H1 (cell line): ENCODE measurements around the gene PCDHB13. TPM values are rescaled to one million over a fixed set of nuclear protein-coding genes. Genes with fewer than 3 reads are reported as not detected.
"Not testable (repeated sequence)": the region's sequence is repeated elsewhere in the genome, so short reads cannot be mapped to it uniquely, and the experiment has no call there.

Source experiments
- CTCF ChIA-PET: fragments of 300-600 bp; sonication (Branson Sonifier 250); formaldehyde crosslinking; loops from one replicate; lab custom pipeline; 2021; ENCODE audit not compliant: partially characterized antibody; lab: Charles Lee
- POLR2A ChIA-PET: fragments of 300-600 bp; sonication (Branson Sonifier 250); formaldehyde crosslinking; loops from one replicate; lab custom pipeline; 2021; ENCODE audit warnings: inconsistent platforms; ENCODE audit not compliant: partially characterized antibody; lab: Charles Lee
- DNase-seq, 2 experiments: peaks; one replicate each; pipeline versions ENCODE4 v3.0.0 to v3.0.0-alpha.2; 2010 to 2022; ENCODE audit warnings: low spot score in 2 of 2, low read depth in 1 of 2, mixed read lengths in 1 of 2
- FAIRE-seq: peaks from 2 replicates; lab custom pipeline; 2011; peaks lifted over from hg19 to GRCh38; lab: Jason Lieb, UNC
- H2AFZ ChIP-seq: 2 replicates; pipeline ENCODE4 v1.8.1; 2012; ENCODE audit warnings: low read length, inconsistent platforms
- H2AK5ac ChIP-seq: 2 replicates; pipeline ENCODE4 v1.6.1; 2013; ENCODE audit warnings: low read depth, low read length
- H2BK120ac ChIP-seq: replicated peaks from 2 replicates; pipeline ENCODE3; 2013; ENCODE audit warnings: low read depth, low read length, inconsistent platforms
- H2BK12ac ChIP-seq: 2 replicates; pipeline ENCODE4 v1.6.1; 2013; ENCODE audit warnings: low read depth, low read length
- H2BK15ac ChIP-seq: 2 replicates; pipeline ENCODE4 v1.6.1; 2013; ENCODE audit warnings: low read length
- H2BK20ac ChIP-seq: 2 replicates; pipeline ENCODE4 v1.6.1; 2013; ENCODE audit warnings: low read length
- H2BK5ac ChIP-seq: 2 replicates; pipeline ENCODE4 v1.6.1; 2013; ENCODE audit warnings: low read depth, low read length
- H3K14ac ChIP-seq: 2 replicates; pipeline ENCODE4 v1.6.1; 2013; ENCODE audit warnings: inconsistent platforms; ENCODE audit not compliant: insufficient read length
- H3K18ac ChIP-seq: 2 replicates; pipeline ENCODE4 v1.6.1; 2013; ENCODE audit warnings: low read length; ENCODE audit errors: extremely low read depth
- H3K23ac ChIP-seq: 2 replicates; pipeline ENCODE4 v1.6.1; 2013; ENCODE audit warnings: inconsistent platforms; ENCODE audit not compliant: insufficient read length
- H3K23me2 ChIP-seq: 2 replicates; pipeline ENCODE4 v1.6.1; 2013; ENCODE audit warnings: low read depth, low read length
- H3K27ac ChIP-seq: 2 replicates; pipeline ENCODE4 v1.6.1; 2011; ENCODE audit warnings: low read depth, low read length, inconsistent platforms
- H3K27me3 ChIP-seq, 4 experiments: replicated peaks in 1 of 4; 1 replicate in 1 of 4; 2 replicates in 3 of 4; pipeline versions ENCODE4 v1.6.1 to v1.8.1; 2011 to 2013; ENCODE audit warnings: low read length in 3 of 4, mild to moderate bottlenecking in 3 of 4, inconsistent platforms in 2 of 4, mixed read lengths in 2 of 4, moderate library complexity in 1 of 4; ENCODE audit not compliant: control insufficient read depth in 3 of 4, insufficient read depth in 3 of 4; ENCODE audit errors: extremely low read depth in 1 of 4
- H3K36me3 ChIP-seq, 4 experiments: 2 replicates each; pipeline versions ENCODE4 v1.6.1 to v1.8.1; 2011 to 2013; ENCODE audit warnings: mild to moderate bottlenecking in 4 of 4, low read length in 3 of 4, moderate library complexity in 2 of 4, control low read depth in 1 of 4, inconsistent platforms in 1 of 4; ENCODE audit not compliant: insufficient read depth in 4 of 4, control insufficient read depth in 2 of 4
- H3K4ac ChIP-seq: replicated peaks from 2 replicates; pipeline ENCODE3; 2013; ENCODE audit warnings: low read length, low read depth, mixed read lengths, inconsistent platforms; ENCODE audit not compliant: insufficient read length
- H3K4me1 ChIP-seq, 4 experiments: replicated peaks in 1 of 4; 1 replicate in 1 of 4; 2 replicates in 3 of 4; pipeline versions ENCODE4 v1.6.1 to v1.8.1; 2011 to 2013; ENCODE audit warnings: low read length in 3 of 4, inconsistent platforms in 2 of 4, mixed read lengths in 1 of 4; ENCODE audit not compliant: insufficient read depth in 4 of 4, control insufficient read depth in 3 of 4
- H3K4me2 ChIP-seq, 2 experiments: 2 replicates each; pipeline versions ENCODE4 v1.6.1 to v1.8.1; 2011 to 2013; ENCODE audit warnings: low read depth in 2 of 2, low read length in 2 of 2, control low read depth in 1 of 2, inconsistent platforms in 1 of 2, mild to moderate bottlenecking in 1 of 2; ENCODE audit not compliant: insufficient read depth in 1 of 2
- H3K4me3 ChIP-seq, 4 experiments: fragments of 200-600, 300-600 bp in 1 of 4; sonication (generic), shearing (Covaris generic), sonication (Bioruptor Twin) in 1 of 4; 2 replicates each; pipeline versions ENCODE4 v1.5.1 to v1.8.1; 2011 to 2016; ENCODE audit warnings: low read length in 4 of 4, low read depth in 3 of 4, control low read depth in 2 of 4, inconsistent platforms in 2 of 4, mild to moderate bottlenecking in 2 of 4, mixed read lengths in 1 of 4, moderate library complexity in 1 of 4; ENCODE audit not compliant: insufficient read depth in 2 of 4; ENCODE audit errors: extremely low read depth in 1 of 4
- H3K56ac ChIP-seq: replicated peaks from 2 replicates; pipeline ENCODE3; 2013; ENCODE audit warnings: low read depth, mild to moderate bottlenecking, mixed read lengths, low read length, inconsistent platforms; ENCODE audit not compliant: insufficient read length
- H3K79me1 ChIP-seq: 2 replicates; pipeline ENCODE4 v1.6.1; 2013; ENCODE audit warnings: low read depth, low read length, control low read depth
- H3K79me2 ChIP-seq, 2 experiments: 2 replicates each; pipeline versions ENCODE4 v1.6.1 to v1.8.1; 2012 to 2013; ENCODE audit warnings: low read length in 2 of 2, mild to moderate bottlenecking in 2 of 2, inconsistent platforms in 1 of 2; ENCODE audit not compliant: insufficient read depth in 2 of 2, control insufficient read depth in 1 of 2
- H3K9ac ChIP-seq, 4 experiments: replicated peaks in 1 of 4; 1 replicate in 1 of 4; 2 replicates in 3 of 4; pipeline versions ENCODE4 v1.6.1 to v1.8.1; 2011 to 2013; ENCODE audit warnings: low read depth in 3 of 4, low read length in 3 of 4, control low read depth in 2 of 4, mild to moderate bottlenecking in 2 of 4, moderate library complexity in 2 of 4, inconsistent platforms in 1 of 4; ENCODE audit errors: extremely low read depth in 1 of 4
- H3K9me3 ChIP-seq, 2 experiments: 2 replicates each; pipeline versions ENCODE4 v1.6.1 to v1.8.1; 2012 to 2013; ENCODE audit warnings: mild to moderate bottlenecking in 2 of 2, moderate library complexity in 2 of 2, control low read depth in 1 of 2, inconsistent platforms in 1 of 2, low read depth in 1 of 2, low read length in 1 of 2, mixed read lengths in 1 of 2; ENCODE audit not compliant: insufficient read depth in 2 of 2
- H4K20me1 ChIP-seq, 2 experiments: replicated peaks in 1 of 2; 2 replicates each; pipeline versions ENCODE3 to v1.8.1; 2011 to 2013; ENCODE audit warnings: inconsistent platforms in 2 of 2, low read length in 2 of 2, mild to moderate bottlenecking in 1 of 2; ENCODE audit not compliant: insufficient read depth in 2 of 2, control insufficient read depth in 1 of 2
- H4K5ac ChIP-seq: 2 replicates; pipeline ENCODE4 v1.6.1; 2013; ENCODE audit warnings: low read length, low read depth, mixed read lengths, inconsistent platforms; ENCODE audit not compliant: insufficient read length
- H4K8ac ChIP-seq: 2 replicates; pipeline ENCODE4 v1.8.0; 2013; ENCODE audit warnings: mild to moderate bottlenecking, moderate library complexity, low read length, inconsistent platforms; ENCODE audit not compliant: insufficient read depth; ENCODE audit errors: extremely low read depth
- H4K91ac ChIP-seq: replicated peaks from 2 replicates; pipeline ENCODE3; 2013; ENCODE audit warnings: low read length, mixed read lengths, inconsistent platforms; ENCODE audit not compliant: insufficient read length
- WGBS, 2 experiments: shearing (Covaris generic) in 1 of 2; methylation state at CpG; one replicate each; pipeline versions ENCODE4 v1.1.6 to v1.1.7; 2013 to 2015; ENCODE audit warnings: low lambda C conversion rate in 2 of 2, mixed read lengths in 2 of 2, inconsistent platforms in 1 of 2, low coverage in 1 of 2, missing lambda C conversion rate in 1 of 2; ENCODE audit not compliant: insufficient replicate concordance in 2 of 2, insufficient coverage in 1 of 2, insufficient read length in 1 of 2; ENCODE audit errors: extremely low coverage in 1 of 2, missing lambda C conversion rate in 1 of 2; 5-methylcytosine and 5-hydroxymethylcytosine counted together
- polyA plus RNA-seq, 7 experiments: library from polyadenylated mRNA; depleted of rRNA in 3 of 7; stranded (reverse) in 5 of 7; unstranded in 2 of 7; fragments of >200 nt in 5 of 7; fragments of 200-250 nt in 2 of 7; gene quantifications; 1 replicate in 5 of 7; 2 replicates in 1 of 7; 4 replicates in 1 of 7; pipeline versions ENCODE4 v1.2.1 to v1.2.3, GENCODE V29; 2011 to 2013; ENCODE audit warnings: missing spikeins in 2 of 7, mixed read lengths in 2 of 7
- total RNA-seq: library from RNA; stranded (reverse); fragmentation: NEBNext Ultra II Directional; extraction: Animal tissue kit (Norgen Biotek cat#: 25700); gene quantifications from 2 replicates; pipeline ENCODE4 v1.2.1, GENCODE V29; 2021

Gene PCDHB13
- total and polyA plus RNA-seq, 2 of the 8 experiments (the other 6 are each of a cell fraction or from before 2014, with no cell fraction given): 1.1 to 1.4 TPM

- not testable (repeated sequence) for H3K23ac ChIP-seq
Measured at GRCh38 chr5:141179371-141179770, 34.3 kb upstream of the PCDHB13 start.

GRCh38 chr5:141179876-141180275, 33.8 kb upstream of the PCDHB13 start:
- POLR2A ChIA-PET, H3K79me2 ChIP-seq, DNase-seq, H3K9ac ChIP-seq, H3K14ac ChIP-seq, H3K23ac ChIP-seq, H3K23me2 ChIP-seq, H4K5ac ChIP-seq, H4K20me1 ChIP-seq, H2BK5ac ChIP-seq, H2AFZ ChIP-seq, CTCF ChIA-PET, H2BK15ac ChIP-seq, H3K18ac ChIP-seq, H3K27me3 ChIP-seq, H3K56ac ChIP-seq, H2BK120ac ChIP-seq, H3K4me3 ChIP-seq, H2AK5ac ChIP-seq, H2BK20ac ChIP-seq, H3K36me3 ChIP-seq, H3K4me1 ChIP-seq, H4K8ac ChIP-seq, H3K79me1 ChIP-seq, FAIRE-seq, H3K9me3 ChIP-seq, H3K4ac ChIP-seq, H3K4me2 ChIP-seq, H2BK12ac ChIP-seq, H4K91ac ChIP-seq, H3K27ac ChIP-seq: not testable (repeated sequence)
- 93% methylated on average over 15 of the region's 32 CpGs; no CpG with 5 or more reads in 1 of the 2 experiments for WGBS, 2 experiments

More at GRCh38 chr5:141179371-141179770, 34.3 kb upstream of the PCDHB13 start:
- not testable (repeated sequence) for H3K79me2 ChIP-seq, H3K79me1 ChIP-seq, H3K27ac ChIP-seq, H3K9me3 ChIP-seq, H3K4me3 ChIP-seq, H4K20me1 ChIP-seq, H3K4me1 ChIP-seq, DNase-seq, H2BK20ac ChIP-seq, FAIRE-seq, H4K5ac ChIP-seq, H4K8ac ChIP-seq, H2BK15ac ChIP-seq, H3K27me3 ChIP-seq, H3K4me2 ChIP-seq, H2BK120ac ChIP-seq, H3K9ac ChIP-seq, H2AFZ ChIP-seq, H3K56ac ChIP-seq, H3K14ac ChIP-seq, H3K4ac ChIP-seq, H3K23me2 ChIP-seq, H2AK5ac ChIP-seq, H3K36me3 ChIP-seq, H3K18ac ChIP-seq, H2BK5ac ChIP-seq, H4K91ac ChIP-seq, H2BK12ac ChIP-seq
- ChIA-PET CTCF (interaction anchor here (1.2 to 2.8 kb wide), 2 partner anchors 7 to 12 kb away, joined by 5 to 21 read pairs; partner anchors contain the start of genes PCDHB10 and PCDHB9), POLR2A (interaction anchor here (0.9 kb wide), 1 partner anchor 8 kb away, joined by 3 read pairs; the partner anchor contains the start of gene PCDHB9)
- WGBS, 2 experiments: 100% methylated on average over 6 of the region's 39 CpGs; no CpG with 5 or more reads in 1 of the 2 experiments
